Left colon (tissue), 2 donors: ENCODE measurements around the gene DENND4A. TPM values are rescaled to one million over a fixed set of nuclear protein-coding genes. Genes with fewer than 3 reads are reported as not detected.
"Not testable (repeated sequence)": the region's sequence is repeated elsewhere in the genome, so short reads cannot be mapped to it uniquely, and the experiment has no call there.

Experiments used
- ATAC-seq: fragments of 200-7000 bp; cut with Tn5 transposase; one replicate; pipeline ENCODE4 v1.9.1; 2020; ENCODE audit warnings: mild to moderate bottlenecking, moderate library complexity
- DNase-seq, 2 donors: peaks; one replicate each; pipeline ENCODE4 v3.0.0-alpha.2; 2020
- intact Hi-C, 2 donors: fragments of 100-400 bp; cut with DNase I in 1 of 2; cut with micrococcal nuclease in 1 of 2; formaldehyde crosslinking; loops; one replicate each; pipeline versions ENCODE4 v1.11.2 to v1.14.0; 2022; cut with DNase I, micrococcal nuclease
- microRNA-seq, 2 donors: library from miRNA; unstranded; fragments of <30 nt; microRNA quantifications; one replicate each; pipeline versions ENCODE4 v1.1.0 to v1.2.0, GENCODE V29; 2020
- total RNA-seq, 2 donors: library from RNA; stranded (reverse); fragmentation: NEBNext Ultra II Directional; extraction: Animal tissue kit (Norgen Biotek cat#: 25700); gene quantifications; one replicate each; pipeline ENCODE4 v1.2.1, GENCODE V29; 2021
- donor health status: DM: no; HTN: no; CAD: no.
- donor health status: DM: yes; HTN: yes; CAD: no.

The DENND4A gene
- total RNA-seq, 2 donors from 2014 or later: 17.7 to 19.5 TPM

GRCh38 chr15:65629548-65629947 is 162.5 kb downstream of the DENND4A start:
- ATAC-seq (no peak), DNase-seq (no peak)

DNA sequence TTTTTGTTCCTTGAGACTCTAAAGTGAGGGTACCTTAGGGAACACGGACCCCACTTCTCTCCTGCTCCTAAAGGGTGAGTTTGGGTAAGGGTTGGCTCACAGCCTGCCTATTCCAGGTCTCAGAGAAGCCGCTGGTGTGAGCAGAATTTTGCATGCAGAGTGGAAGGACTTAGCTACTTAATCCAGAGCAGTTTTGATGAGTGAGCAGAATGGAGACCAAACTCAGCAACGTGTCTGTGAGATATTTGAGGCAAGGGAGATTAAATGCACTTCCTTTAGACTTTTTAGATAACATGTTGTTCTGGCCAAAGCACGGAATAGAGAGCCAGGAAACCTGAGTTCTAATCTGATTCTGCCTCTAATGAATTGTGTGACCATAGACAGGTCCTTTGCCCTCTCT is 165.2 kb downstream of the DENND4A start:
- no peak for DNase-seq
- intact Hi-C loops: no loop called here
- no peak for ATAC-seq

More at GRCh38 chr15:65629548-65629947, 162.5 kb downstream of the DENND4A start:
- intact Hi-C loops: no loop called here

DNA sequence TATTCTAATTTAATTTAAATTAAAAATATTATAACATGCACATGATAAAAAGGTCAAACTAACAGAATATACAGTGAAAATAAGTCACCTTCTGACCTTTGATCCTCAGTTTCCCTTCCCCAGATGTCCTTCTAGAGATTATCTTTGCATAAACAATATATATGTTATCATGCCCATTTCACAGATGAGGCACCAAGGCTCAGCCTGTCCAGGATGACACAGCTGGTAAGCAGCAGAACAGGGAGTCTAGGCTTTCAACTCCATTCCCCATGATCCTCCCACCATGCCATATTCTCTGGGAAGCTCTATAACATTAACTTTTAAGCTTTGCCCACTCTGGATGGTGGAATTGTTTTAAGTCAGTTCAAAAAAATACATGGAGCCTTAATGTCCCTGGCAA is 169.0 kb downstream of the DENND4A start:
- ATAC-seq (no peak), DNase-seq (no peak)
- intact Hi-C loops: no loop called here

- DNase-seq (no peak), ATAC-seq (no peak)
- intact Hi-C loops: no loop called here
Measured at GRCh38 chr15:65621638-65622037, 170.5 kb downstream of the DENND4A start, which contains the start of gene SLC24A1. TSS of gene SLC24A1 (plus strand) at chr15:65621938. CDS start at chr15:65624081, 2,143 bp downstream.

DNA sequence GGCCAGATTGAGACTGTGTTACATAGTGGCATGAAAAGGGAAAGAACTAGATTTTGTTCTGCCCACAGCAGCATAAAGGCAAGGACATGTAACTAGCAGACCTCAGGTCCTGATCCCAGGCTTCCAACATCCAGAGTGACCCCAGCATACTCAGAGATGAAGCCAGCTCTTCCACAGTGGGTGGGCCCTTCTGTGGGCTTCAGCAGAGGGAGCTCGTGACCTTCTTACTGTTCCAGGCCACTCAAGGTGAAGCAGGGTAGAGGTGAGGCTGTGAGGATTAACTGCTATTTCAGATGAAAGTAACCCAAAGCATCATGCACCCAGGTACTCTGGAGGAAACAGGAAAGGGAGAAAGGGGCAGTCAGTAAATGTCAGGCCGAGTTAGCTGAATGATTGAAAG is 171.3 kb downstream of the DENND4A start:
- intact Hi-C loops: no loop called here
- no peak for ATAC-seq
- DNase-seq: no peak

GRCh38 chr15:65619626-65620290 is 172.3 kb downstream of the DENND4A start:
- ATAC-seq (no peak), DNase-seq (no peak)
- intact Hi-C loops: no loop called here

GRCh38 chr15:65618560-65619109 is 173.5 kb downstream of the DENND4A start:
- no peak for ATAC-seq
- intact Hi-C loops: no loop called here
- DNase-seq: no peak

DNA sequence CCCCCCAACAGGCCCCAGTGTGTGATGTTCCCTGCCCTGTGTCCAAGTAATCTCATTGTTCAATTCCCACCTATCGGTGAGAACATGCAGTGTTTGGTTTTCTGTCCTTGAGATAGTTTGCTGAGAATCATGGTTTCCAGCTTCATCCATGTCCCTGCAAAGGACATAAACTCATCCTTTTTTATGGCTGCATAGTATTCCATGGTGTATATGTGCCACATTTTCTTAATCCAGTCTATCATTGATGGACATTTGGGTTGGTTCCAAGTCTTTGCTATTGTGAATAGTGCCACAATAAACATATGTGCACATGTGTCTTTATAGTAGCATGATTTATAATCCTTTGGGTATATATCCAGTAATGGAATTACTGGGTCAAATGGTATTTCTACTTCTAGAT is 176.2 kb downstream of the DENND4A start:
- DNase-seq, ATAC-seq, intact Hi-C loops: not testable (repeated sequence)

DNA sequence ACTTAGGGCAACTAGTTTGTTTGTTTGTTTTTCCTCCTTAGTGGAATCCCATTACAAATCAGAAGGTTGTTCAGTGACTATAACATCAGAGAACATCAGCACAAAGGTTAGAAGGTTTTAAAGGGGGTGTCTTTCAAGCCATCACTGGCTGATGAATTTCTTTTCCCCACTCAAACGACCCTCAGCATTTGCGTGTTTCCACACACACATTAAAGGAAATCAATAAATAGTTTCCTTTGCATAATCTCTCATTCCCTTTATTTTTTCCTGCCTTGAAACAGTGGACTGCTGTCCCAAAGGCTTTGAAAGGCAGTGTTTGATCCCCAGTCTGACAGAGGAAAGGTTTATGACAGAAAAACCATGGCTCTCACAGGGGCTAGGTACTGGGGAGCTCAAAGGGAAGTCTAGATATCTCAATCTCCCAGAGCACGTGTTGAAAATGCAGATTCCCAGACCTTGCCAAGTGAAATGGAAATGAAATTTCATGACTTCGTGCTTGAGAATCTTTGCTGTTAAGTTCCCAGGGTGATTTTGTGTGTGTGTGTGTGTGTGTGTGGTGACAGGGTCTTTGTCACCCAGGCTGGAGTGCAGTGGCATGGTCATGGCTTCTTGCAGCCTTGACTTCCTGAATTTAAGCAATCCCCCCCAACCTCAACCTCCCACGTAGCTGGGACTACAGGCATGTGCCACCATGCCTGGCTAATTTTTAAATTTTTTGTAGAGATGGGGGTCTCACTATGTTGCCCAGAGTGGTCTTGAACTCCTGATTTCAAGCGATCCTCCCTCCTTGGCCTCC is 178.9 kb downstream of the DENND4A start:
- DNase-seq (no peak), ATAC-seq (no peak)
- intact Hi-C loops: no loop called here

- intact Hi-C loops: no loop called here
- no peak for ATAC-seq
- DNase-seq: no peak
Measured at GRCh38 chr15:65612616-65612946, 179.5 kb downstream of the DENND4A start.

GRCh38 chr15:65611888-65612615 is 180.0 kb downstream of the DENND4A start:
- DNase-seq (no peak), ATAC-seq (no peak)
- intact Hi-C loops: no loop called here

- intact Hi-C loops: no loop called here
- ATAC-seq: peak; percentile 97
- peak; percentile 97 to 100 for DNase-seq
Measured at GRCh38 chr15:65610871-65611718, 181.0 kb downstream of the DENND4A start, which contains the start of gene INTS14. TSS of gene INTS14 (minus strand) at chr15:65611131. CDS start at chr15:65607380, 3,751 bp downstream.

Small RNA genes within 50 kb of the gene (microRNA-seq; reads per million reads assigned to microRNA genes)
- 0 to 1.4 reads per million in 2 donors for gene MIR4511

Other genes with a start within 250 kb of the DENND4A start
- 10 to 100 TPM; 33.1 to 38.4 TPM for gene INTS14, start 181.2 kb downstream of the DENND4A start, total RNA-seq
- 1 to 10 TPM; 6.8 to 8.9 TPM for gene SLC24A1, start 170.4 kb downstream of the DENND4A start, total RNA-seq
- gene RAB11A, start 77.2 kb upstream of the DENND4A start, total RNA-seq: 100 to 1,000 TPM; 334 to 358 TPM